Activated T-helper 2 cell treated with anti-CD3 and anti-CD28 coated beads, Interferon-gamma antibody, Interleukin-2, Interleukin-4, amounts not matched to agents 10 μg/mL and 5 μg/mL and 100 μg/mL, durations not matched to agents 14 hours and 24 hours and 36 hours (primary cell): ENCODE results near the gene HNRNPL. TPM values are rescaled to one million over a fixed set of nuclear protein-coding genes. Genes with fewer than 3 reads are reported as not detected.
"Not testable (repeated sequence)": the region's sequence is repeated elsewhere in the genome, so short reads cannot be mapped to it uniquely, and the experiment has no call there.

Source experiments
- DNase-seq: peaks from one replicate; pipeline ENCODE4 v3.0.0; 2021; ENCODE audit warnings: low spot score
- H3K27ac Mint-ChIP-seq: one replicate; pipeline ENCODE4 v1.8.0; 2021; ENCODE audit warnings: mixed read lengths
- H3K27me3 Mint-ChIP-seq: one replicate; pipeline ENCODE4 v1.8.0; 2021; ENCODE audit warnings: low read depth, mixed read lengths
- H3K36me3 Mint-ChIP-seq: one replicate; pipeline ENCODE4 v1.8.0; 2021; ENCODE audit warnings: low read depth, mixed read lengths
- H3K4me1 Mint-ChIP-seq: one replicate; pipeline ENCODE4 v1.8.0; 2021; ENCODE audit warnings: low read depth, mixed read lengths
- H3K4me3 Mint-ChIP-seq: one replicate; pipeline ENCODE4 v1.8.0; 2021; ENCODE audit warnings: low read depth, mild to moderate bottlenecking, moderate library complexity, mixed read lengths
- H3K9me3 Mint-ChIP-seq: one replicate; pipeline ENCODE4 v1.8.0; 2021; ENCODE audit warnings: mixed read lengths
- intact Hi-C: fragments of 100-400 bp; cut with micrococcal nuclease; formaldehyde crosslinking; loops from one replicate; pipeline ENCODE4 v1.15.1; 2023
- total RNA-seq: library from RNA; stranded (reverse); gene quantifications from 2 replicates; pipeline ENCODE4 v1.2.3, GENCODE V29; 2022

Gene HNRNPL
- total RNA-seq, 1 donor from 2014 or later: 708 TPM

GRCh38 chr19:38797781-38798180, 52.0 kb downstream of the HNRNPL start:
- not testable (repeated sequence) for H3K9me3 Mint-ChIP-seq, H3K36me3 Mint-ChIP-seq, H3K4me3 Mint-ChIP-seq

GRCh38 chr19:38796154-38796553, 53.6 kb downstream of the HNRNPL start:
- Mint-ChIP-seq H3K27me3 (peaks cover 9% of the 10 kb centered on the region), H3K27ac (no peak overlapping the region), H3K4me3 (no peak overlapping the region), H3K9me3 (no peaks in the 10 kb centered on the region), H3K36me3 (no peaks in the 10 kb centered on the region), H3K4me1 (peaks cover 4% of the 10 kb centered on the region)
- DNase-seq: no peak
- intact Hi-C loops: no loop called here

More at GRCh38 chr19:38797781-38798180, 52.0 kb downstream of the HNRNPL start:
- DNase-seq, H3K27me3 Mint-ChIP-seq, H3K27ac Mint-ChIP-seq, intact Hi-C loops, H3K4me1 Mint-ChIP-seq: not testable (repeated sequence)

- H3K36me3 Mint-ChIP-seq: no peaks in the 10 kb centered on the region
- no peak overlapping the region for H3K27ac Mint-ChIP-seq
- H3K27me3 Mint-ChIP-seq: peaks cover 9% of the 10 kb centered on the region
- H3K9me3 Mint-ChIP-seq: no peaks in the 10 kb centered on the region
- intact Hi-C loops: no loop called here
- DNase-seq: no peak
- H3K4me1 Mint-ChIP-seq: peaks cover 4% of the 10 kb centered on the region
- no peak overlapping the region for H3K4me3 Mint-ChIP-seq
Measured at GRCh38 chr19:38795549-38795948, 54.2 kb downstream of the HNRNPL start.

GRCh38 chr19:38793671-38794070, 56.1 kb downstream of the HNRNPL start:
- H3K27ac Mint-ChIP-seq: no peak overlapping the region
- H3K4me1 Mint-ChIP-seq: peaks cover 4% of the 10 kb centered on the region
- no peak for DNase-seq
- peaks cover 9% of the 10 kb centered on the region for H3K27me3 Mint-ChIP-seq
- no peaks in the 10 kb centered on the region for H3K36me3 Mint-ChIP-seq
- intact Hi-C loops: no loop called here
- no peak overlapping the region for H3K4me3 Mint-ChIP-seq
- no peaks in the 10 kb centered on the region for H3K9me3 Mint-ChIP-seq

GRCh38 chr19:38793177-38793576, 56.6 kb downstream of the HNRNPL start:
- peak overlapping the region; percentile 64 for H3K27ac Mint-ChIP-seq

GRCh38 chr19:38792250-38793111, 57.3 kb downstream of the HNRNPL start:
- Mint-ChIP-seq H3K4me1 (peaks cover 4% of the 10 kb centered on the region), H3K27me3 (peaks cover 9% of the 10 kb centered on the region), H3K36me3 (no peaks in the 10 kb centered on the region), H3K4me3 (peak overlapping the region; percentile 42), H3K27ac (peak overlapping the region; percentile 64), H3K9me3 (no peaks in the 10 kb centered on the region)
- intact Hi-C loops: no loop called here
- DNase-seq: peak; percentile 16

More at GRCh38 chr19:38793177-38793576, 56.6 kb downstream of the HNRNPL start:
- no peaks in the 10 kb centered on the region for H3K36me3 Mint-ChIP-seq
- H3K9me3 Mint-ChIP-seq: no peaks in the 10 kb centered on the region
- no peak for DNase-seq
- H3K27me3 Mint-ChIP-seq: peaks cover 9% of the 10 kb centered on the region
- H3K4me1 Mint-ChIP-seq: peaks cover 4% of the 10 kb centered on the region
- intact Hi-C loops: no loop called here
- peak overlapping the region; percentile 52 for H3K4me3 Mint-ChIP-seq

GRCh38 chr19:38791451-38792064, 58.2 kb downstream of the HNRNPL start:
- DNase-seq, H3K4me3 Mint-ChIP-seq, intact Hi-C loops, H3K27ac Mint-ChIP-seq, H3K9me3 Mint-ChIP-seq, H3K4me1 Mint-ChIP-seq, H3K27me3 Mint-ChIP-seq, H3K36me3 Mint-ChIP-seq: not testable (repeated sequence)

- H3K4me1 Mint-ChIP-seq, H3K9me3 Mint-ChIP-seq, H3K36me3 Mint-ChIP-seq, intact Hi-C loops, H3K27ac Mint-ChIP-seq, H3K27me3 Mint-ChIP-seq, DNase-seq, H3K4me3 Mint-ChIP-seq: not testable (repeated sequence)
Measured at GRCh38 chr19:38790507-38791403, 59.0 kb downstream of the HNRNPL start.

- H3K36me3 Mint-ChIP-seq: no peaks in the 10 kb centered on the region
- no peak for DNase-seq
- no peak within 1 kb of the TSS for H3K27ac Mint-ChIP-seq
- H3K9me3 Mint-ChIP-seq: no peaks in the 10 kb centered on the region
- H3K4me1 Mint-ChIP-seq: peaks cover 4% of the 10 kb centered on the region
- intact Hi-C loops: no loop called here
- peaks cover 3% of the 10 kb centered on the region for H3K27me3 Mint-ChIP-seq
- no peak within 1 kb of the TSS for H3K4me3 Mint-ChIP-seq
Measured at GRCh38 chr19:38788478-38789243, 61.1 kb downstream of the HNRNPL start, which contains the start of gene LGALS7B. Gene LGALS7B, plus strand, starts transcription at chr19:38789200. Its CDS starts 27 bp downstream, at chr19:38789227.

- H3K27ac Mint-ChIP-seq: no peak overlapping the region
- no peaks in the 10 kb centered on the region for H3K9me3 Mint-ChIP-seq
- H3K36me3 Mint-ChIP-seq: no peaks in the 10 kb centered on the region
- H3K4me3 Mint-ChIP-seq: no peak overlapping the region
- peaks cover 2% of the 10 kb centered on the region for H3K27me3 Mint-ChIP-seq
- no peaks in the 10 kb centered on the region for H3K4me1 Mint-ChIP-seq
- intact Hi-C loops: no loop called here
- DNase-seq: no peak
Measured at GRCh38 chr19:38786572-38787265, 63.1 kb downstream of the HNRNPL start.
